GM18868 (cell line): ENCODE data around the gene ADRA2B.

Experiments used
- ATAC-seq: cut with Tn5 transposase; IDR thresholded peaks from one replicate; pipeline ENCODE4 v1.9.1; 2021; ENCODE audit warnings: mild to moderate bottlenecking, moderate library complexity; ENCODE audit not compliant: unreplicated experiment

The ADRA2B gene

GRCh38 chr2:96119389-96119751 lies 3.0 kb upstream of the ADRA2B start:
- no peak for ATAC-seq

GRCh38 chr2:96118698-96119388 lies 2.5 kb upstream of the ADRA2B start:
- ATAC-seq, result no peak

- ATAC-seq, result no peak
Observed at GRCh38 chr2:96117701-96118588, 1.6 kb upstream of the ADRA2B start.

DNA sequence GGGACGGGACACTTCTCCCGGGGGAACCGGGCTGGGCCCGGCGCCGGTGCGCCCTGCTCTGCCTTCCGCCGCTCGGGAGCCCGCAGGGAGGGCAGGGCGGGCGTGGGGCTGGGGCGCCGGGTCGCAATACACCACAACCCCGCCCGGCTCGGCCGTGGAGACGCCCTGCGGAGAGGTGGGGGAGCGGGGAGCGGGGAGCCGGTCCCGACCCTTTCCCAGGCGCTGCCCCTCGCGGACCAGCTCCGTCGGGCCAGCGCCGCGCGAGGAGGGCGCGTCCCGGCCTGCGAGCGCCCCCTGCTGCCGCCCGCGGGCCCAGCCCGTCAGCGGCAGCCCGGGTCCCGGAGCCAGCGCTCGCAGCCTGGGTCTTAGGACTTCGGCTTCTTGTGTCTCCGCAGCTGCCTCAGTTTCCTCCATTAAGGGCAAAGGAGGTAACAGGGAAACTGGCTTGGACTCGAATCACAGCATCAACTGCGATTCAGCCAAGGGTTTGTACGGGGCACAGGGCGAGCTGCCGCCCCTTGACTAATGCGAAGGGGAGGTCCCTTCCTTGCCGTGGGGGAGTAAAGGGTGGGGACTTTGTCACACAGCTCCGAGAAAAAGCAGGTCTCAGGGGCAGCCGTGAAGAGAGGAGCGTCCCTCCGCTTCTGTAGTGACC lies 635 bp upstream of the ADRA2B start:
- ATAC-seq, result peak; percentile 70

DNA sequence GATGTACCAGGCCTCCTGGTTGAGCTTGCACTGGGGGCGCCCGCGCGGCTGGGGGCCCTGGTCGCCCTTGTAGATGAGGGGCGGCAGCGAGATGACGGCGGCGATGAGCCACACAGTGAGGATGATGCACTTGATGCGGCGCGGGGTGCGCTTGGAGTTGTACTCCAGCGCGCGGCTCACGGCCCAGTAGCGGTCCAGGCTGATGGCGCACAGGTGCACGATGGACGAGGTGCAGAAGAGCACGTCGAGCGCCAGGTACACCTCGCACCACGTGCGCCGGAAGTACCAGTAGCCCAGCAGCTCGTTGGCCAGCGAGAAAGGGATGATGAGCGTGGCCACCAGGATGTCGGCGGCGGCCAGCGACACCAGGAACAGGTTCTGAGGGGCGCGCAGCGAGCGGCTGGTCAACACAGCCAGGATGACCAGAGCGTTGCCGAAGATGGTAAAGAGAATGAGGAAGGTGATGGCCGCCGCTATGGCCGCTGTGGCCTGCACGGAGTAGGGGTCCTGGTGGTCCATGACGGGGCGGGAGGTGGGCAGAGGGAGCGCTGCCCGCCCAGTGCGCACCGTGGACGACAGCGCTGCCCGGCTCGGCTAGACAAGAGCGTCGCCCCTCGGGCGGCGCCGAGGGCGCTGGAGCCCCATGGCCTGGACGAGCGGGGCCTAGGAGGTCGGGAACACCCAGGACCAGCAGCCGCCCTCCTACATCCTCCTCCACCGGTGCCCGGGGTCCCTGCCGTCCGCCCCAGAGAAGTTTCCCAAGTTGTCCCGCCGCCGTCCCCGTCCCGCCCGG lies 544 bp downstream of the ADRA2B start:
- no peak for ATAC-seq

DNA sequence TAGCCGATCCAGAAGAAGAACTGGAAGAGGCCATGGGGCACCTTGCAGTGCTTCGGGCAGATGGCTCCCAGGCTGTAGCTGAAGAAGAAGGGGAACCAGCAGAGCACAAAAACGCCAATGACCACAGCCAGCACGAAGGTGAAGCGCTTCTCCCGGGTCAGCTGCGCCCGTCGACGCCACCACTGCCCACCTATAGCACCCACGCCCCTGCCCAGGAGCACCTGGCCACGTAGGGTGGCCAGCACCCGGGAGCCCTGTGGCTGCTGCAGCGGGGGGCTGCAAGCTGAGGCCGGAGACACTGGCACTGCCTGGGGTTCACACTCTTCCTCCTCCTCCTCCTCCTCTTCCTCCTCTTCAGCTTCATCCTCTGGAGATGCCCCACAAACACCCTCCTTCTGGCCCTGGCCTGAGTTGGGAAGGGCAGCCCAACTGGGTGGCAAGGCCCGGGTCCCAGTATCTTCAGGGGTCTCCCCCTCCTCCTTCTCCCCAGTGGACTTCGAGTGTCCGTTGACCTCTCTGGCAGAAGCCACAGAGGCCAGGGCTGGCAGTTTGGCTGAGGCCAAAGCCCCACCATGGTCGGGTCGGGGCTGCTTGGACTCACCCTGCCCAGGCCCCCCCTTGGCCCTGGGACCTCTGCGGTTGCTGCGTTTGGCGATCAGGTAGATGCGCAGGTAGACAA lies 1.3 kb downstream of the ADRA2B start:
- ATAC-seq, result no peak

DNA sequence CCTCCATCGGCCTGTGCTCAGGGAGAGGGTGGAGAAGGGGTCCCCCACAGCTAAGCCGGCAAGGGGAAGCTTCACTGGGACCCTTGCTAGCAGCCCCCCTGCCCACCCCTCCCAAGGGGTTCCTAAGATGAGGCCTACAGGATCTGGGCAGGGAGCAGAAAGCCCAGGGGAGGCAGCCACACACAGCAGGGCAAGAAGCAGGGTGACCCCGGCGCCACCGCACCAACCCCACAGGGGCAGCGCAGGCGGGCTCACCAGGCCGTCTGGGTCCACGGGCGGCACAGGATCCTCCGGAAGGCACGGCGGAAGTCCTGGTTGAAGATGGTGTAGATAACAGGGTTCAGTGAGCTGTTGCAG lies 1.8 kb downstream of the ADRA2B start:
- ATAC-seq, result no peak

GRCh38 chr2:96113951-96114350 lies 2.4 kb downstream of the ADRA2B start:
- no peak for ATAC-seq

DNA sequence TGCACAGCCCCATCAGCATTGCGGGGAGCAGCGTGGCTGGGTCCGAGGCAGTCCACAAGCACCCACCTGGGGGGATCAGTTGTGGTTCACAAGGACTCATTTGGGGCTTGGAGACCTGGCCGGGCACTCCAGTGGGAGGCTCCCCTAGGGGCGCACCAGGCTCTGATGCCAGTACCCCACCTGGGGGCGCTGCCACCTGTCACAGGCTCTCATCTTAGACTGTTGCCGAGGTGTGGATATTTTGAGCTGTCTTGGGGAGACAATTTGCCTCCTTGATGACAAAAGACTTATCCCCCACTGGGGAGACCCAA lies 3.0 kb downstream of the ADRA2B start:
- no peak for ATAC-seq

GRCh38 chr2:96112501-96113366 lies 3.6 kb downstream of the ADRA2B start:
- no peak for ATAC-seq

DNA sequence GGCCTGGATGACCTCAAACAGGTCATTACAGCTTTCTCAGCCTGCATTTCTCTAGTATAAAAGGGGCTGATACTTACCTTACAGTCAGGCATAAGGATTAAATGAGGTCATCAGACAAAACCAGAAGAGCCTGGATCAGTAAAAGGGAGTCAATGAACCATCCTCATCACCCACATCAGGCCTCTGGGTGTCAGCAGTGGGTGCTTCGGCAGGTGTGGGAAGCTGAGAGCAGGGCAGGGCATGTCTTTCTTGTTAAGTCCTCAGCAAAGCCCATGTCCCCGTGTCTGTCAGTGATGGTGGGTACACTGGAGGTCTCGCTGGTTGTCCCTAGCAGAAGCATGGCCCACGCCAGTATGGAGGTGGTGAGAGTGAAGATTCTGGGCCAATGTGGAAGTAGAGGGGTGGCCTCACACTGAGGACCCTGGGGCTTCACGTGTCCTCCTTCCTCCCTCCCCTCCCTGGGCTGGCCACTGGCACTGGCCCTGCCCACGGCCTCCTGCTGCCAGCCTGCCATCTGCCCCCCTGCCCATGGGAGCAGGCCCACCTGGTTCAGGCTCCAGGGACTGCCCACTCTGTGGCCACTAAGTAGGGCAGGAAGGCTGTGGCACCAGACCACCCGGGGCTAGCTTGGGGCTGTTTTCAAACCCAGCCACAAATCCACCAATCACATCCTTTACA lies 4.4 kb downstream of the ADRA2B start:
- no peak for ATAC-seq

GRCh38 chr2:96111257-96111640 lies 5.1 kb downstream of the ADRA2B start:
- ATAC-seq, result no peak

DNA sequence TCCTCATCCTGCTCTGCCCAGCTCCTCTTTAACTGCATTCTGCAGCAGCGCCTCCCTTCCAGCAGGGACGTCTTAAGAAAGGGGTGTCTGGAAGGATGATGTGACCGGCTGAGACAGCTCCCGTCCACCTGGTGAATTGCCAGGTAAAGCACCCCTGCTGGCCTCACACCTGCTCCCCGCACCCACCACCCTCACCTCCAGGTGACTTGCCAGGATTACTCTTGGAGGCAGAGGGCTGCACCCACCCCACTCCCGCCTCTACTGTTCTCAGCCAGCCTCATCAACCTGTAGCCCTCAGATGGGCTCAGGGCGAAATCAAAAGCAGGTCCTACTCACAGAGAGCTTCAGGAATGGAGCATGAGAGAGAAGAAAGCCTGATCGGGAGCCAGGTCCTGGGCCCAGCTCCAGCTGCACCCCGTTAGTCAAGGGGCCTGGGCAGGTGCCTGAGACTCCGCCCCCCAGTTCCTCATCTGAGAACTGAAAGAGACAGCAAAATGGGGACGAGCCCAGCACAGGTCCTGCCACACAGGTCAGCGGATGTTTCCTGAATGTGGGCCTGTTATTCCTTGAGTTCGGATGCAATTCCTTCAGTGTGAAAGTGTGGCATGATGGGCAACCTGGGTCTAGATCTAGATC lies 5.6 kb downstream of the ADRA2B start:
- ATAC-seq, result no peak

DNA sequence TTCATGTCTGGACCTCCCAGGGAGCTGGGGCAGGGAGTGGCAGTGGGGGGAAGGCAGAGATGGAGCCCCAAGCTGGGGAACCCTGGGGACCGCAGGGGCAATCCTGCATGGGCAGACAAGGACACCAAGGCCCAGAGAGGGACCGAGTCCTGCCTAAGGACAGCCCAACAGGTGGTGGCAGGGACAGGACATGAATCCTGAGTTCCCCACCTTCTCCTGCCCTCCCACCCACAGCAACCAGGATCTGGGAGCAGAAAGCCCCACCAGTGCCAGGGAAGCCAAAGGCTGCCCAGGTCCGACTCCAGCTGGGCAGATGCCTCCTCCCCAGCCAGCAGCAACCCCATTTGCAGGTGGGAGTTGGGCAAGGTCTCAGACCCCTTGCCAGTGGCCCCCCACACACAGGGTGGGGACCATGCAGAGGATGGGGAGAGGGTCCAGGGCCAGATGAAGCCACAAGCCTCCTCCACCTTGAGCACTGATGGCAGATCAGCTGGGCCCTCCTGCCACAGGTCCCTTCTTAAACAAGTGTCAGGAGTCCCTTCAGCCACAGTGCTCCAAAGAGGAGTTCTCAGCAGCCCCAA lies 6.3 kb downstream of the ADRA2B start:
- no peak for ATAC-seq

GRCh38 chr2:96109361-96109680 lies 7.0 kb downstream of the ADRA2B start:
- no peak for ATAC-seq

GRCh38 chr2:96108541-96109360 lies 7.6 kb downstream of the ADRA2B start:
- no peak for ATAC-seq

DNA sequence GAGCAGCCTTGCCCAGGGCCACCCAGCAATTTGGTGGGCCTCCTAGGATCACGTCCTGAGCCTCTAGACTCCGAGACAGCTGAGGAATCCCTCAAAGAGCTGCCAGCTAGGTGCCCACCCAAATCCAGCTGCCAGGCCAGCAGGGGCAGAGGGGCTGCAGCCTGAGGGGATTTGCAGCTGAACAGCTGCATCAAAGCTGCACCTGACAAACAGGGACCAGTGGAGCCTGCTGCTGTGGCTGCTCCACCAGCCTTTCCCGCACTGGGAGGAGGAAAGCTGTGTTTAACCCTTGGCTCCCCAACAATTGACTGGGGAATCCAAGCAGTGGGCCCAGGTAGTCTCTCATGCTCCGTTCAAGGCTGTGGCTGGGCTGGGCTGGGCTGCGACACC lies 8.2 kb downstream of the ADRA2B start:
- ATAC-seq, result no peak

DNA sequence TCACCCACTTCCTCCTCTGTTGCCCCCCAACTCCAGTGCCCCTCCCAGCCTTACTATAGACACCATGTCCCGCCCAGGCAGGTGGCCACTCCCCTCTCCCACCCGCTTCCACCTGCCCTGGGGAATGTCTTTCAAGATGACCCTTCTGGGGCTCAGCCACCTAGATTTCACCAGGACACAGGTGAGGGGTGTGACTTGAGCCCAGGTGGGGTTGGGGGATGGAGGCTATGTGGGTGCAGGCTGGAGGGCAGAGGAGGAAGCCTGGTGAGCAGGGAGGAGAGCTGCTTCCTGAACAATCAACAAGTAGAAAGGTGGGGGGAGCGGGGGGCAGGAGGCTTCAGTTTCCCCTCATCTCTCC lies 8.7 kb downstream of the ADRA2B start:
- ATAC-seq, result no peak
